Ammon's horn (tissue), 1 donor: ENCODE results near the gene TMEM164.

Source experiments
- DNase-seq: peaks from one replicate; pipeline ENCODE4 v3.0.0-alpha.2; 2016; ENCODE audit warnings: low spot score

The TMEM164 gene

GRCh38 chrX:110003167-110004156 is 548 bp downstream of the TMEM164 start:
- DNase-seq: no peak

GRCh38 chrX:110004215-110004614 is 1.3 kb downstream of the TMEM164 start:
- no peak for DNase-seq

- no peak for DNase-seq
These were observed 1.9 kb downstream of the TMEM164 start for GRCh38 chrX:110004731-110005369.

GRCh38 chrX:110006161-110006560 is 3.2 kb downstream of the TMEM164 start:
- DNase-seq: no peak

DNA sequence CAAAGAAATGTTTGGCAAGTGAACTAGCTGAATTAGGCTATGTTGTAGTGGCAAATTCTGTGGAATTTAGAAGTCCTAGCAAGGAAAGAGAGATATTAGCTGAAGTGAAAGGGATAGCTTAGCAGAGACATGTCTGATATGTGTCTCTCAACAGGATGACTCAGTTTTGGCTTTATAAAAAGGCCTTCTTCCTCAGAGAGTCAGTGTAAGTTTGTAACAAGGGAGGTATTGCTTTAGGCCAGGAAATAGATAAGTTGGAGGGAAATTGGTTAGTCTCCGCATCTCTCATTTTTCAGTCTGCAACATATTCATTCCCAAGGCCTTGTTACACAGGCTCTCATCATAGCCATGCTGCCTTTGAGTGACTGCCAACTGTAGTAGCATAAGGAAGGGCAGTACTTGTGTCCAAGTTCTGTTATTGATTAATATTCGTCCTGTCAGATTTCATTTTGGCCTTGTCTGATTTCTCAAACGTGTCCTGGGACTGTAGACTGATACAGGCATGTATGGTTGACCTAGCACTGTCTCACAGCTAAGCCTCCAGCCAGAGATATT is 4.0 kb downstream of the TMEM164 start:
- DNase-seq: no peak

- DNase-seq: no peak
These were observed 5.2 kb downstream of the TMEM164 start for GRCh38 chrX:110008011-110008635.

- no peak for DNase-seq
These were observed 10.0 kb downstream of the TMEM164 start for GRCh38 chrX:110012818-110013485.

DNA sequence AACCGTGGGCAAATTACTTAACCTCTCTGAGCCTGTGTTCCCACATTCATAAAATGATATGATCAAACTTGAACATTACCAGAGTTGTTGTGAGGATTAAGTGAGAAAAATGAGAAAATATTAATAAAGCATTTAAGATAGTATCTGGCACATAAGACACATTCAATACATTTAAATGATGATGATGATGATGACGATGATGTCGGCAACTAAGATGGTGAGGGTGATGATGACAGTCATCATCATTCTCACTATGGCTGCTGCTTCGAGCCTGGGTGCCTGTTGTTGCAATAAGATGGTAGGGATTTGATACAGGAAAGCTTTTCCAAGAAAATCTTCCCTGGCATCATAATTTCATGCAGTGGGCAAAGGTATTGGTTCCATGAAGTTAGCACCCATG is 11.1 kb downstream of the TMEM164 start:
- no peak for DNase-seq

- no peak for DNase-seq
These were observed 12.1 kb downstream of the TMEM164 start for GRCh38 chrX:110015032-110015431.

DNA sequence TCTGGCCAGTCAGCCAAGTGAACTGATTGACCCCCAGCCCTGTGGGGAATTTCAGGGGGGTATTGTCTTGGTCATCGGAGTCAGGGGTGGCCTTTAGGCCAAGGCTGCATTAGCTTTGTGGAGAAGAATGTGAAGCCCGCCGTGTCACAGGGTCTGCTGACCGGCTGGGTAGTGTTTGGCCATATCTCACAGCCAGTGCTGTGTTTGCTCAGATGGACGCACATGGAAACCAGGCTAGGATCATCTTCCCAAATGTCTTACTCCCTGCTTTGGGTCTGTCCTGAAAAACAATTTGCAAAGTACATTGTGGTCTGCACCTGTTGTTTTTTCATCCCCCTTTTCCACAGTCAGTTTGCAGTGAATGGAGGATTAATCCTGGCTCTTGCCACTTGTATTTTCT is 13.0 kb downstream of the TMEM164 start:
- no peak for DNase-seq

GRCh38 chrX:110020536-110020935 is 17.6 kb downstream of the TMEM164 start:
- no peak for DNase-seq

DNA sequence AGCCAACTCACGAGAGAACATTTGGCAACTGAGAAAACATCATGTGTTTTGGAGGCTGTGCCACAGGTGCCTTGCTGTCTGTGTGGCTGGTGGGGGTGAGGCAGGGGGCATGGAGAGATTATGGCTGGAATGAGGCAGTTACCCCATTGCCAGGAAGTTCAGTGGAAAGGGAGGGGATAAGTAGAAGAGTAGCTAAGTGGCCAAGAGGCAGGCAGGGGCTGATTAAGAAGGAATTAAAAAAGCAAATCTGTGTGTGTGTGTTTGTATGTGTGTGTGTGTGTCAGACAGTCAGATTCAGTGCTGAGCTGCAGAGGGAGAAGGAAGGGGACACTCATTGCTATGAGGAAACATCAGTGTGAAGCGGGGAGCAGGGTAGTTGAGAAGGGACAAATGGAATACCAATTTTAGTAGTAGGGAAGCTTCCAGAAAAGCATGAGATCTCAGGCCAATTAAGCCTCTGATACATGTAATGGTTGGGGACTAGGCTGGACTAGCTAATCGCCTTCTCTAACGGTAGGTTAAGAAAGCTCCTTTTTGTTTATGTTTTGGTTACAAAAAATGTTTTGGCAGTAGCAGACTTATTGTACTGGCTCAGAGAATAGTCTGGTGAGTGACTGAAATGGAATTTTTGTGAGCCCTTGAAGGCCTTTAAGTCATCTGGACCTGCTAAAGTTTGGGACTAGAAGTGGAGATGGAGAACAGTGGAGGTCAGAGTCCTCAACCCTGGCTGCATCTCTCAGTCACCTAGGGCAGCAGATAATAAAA is 18.5 kb downstream of the TMEM164 start:
- DNase-seq: peak; percentile 4

DNA sequence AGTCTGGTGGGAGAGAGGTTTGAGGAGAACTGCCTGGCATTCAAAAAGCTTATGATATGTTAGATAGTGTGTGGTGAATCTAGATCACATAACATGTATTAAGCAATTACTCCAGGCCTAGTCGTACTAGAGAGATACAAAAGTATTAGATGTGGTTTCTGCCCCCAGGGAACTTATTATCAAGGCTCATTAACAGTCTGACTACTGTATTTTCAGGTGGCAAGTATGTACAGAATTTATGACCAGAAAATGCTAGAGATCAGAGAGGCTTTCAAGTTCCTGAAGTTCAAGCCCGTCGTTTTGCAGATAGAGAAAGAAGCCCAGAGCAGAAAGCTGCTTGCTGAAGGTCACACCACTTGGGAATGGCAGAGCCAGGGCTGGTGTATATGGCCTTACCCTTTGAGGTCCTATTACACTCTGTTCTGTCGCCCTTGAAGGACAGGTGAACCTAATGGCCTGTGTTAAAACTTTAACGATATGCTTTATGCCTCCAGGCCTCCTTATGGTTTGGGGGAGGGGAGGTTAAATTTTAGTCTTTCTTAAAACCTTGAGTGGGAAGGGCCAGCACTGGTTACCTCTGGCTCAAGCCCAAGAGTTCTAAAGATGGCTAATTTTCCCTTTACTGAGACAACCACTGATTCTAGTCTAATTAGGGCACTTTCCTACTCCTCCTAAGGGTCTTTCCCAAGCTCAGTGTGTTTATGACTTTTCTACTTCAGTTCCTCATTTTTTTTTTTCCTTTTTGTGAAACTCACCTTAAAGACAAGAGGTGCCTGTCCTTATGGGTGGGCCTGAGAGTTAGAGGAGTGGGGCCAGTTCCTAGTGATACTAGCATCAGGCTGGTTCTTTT is 19.9 kb downstream of the TMEM164 start:
- no peak for DNase-seq

DNA sequence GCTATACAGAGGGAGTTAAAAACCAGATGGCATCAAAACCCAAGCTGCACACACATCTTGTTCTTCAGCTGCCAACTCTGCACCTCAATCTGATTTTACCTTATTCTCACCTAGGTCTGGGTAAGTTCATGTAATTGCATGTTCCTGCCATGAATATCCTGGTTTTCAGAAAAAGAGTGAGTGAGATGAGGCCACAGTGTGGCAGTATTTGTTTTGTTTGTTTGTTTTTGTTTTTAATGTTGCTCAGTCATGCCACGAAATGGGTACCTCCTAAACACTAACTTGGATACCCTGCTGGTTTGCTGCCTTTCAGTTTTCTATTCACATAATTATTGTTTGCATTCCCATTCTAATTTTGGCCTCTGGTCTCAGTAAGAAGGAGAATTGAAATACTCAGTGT is 22.5 kb downstream of the TMEM164 start:
- DNase-seq: no peak

DNA sequence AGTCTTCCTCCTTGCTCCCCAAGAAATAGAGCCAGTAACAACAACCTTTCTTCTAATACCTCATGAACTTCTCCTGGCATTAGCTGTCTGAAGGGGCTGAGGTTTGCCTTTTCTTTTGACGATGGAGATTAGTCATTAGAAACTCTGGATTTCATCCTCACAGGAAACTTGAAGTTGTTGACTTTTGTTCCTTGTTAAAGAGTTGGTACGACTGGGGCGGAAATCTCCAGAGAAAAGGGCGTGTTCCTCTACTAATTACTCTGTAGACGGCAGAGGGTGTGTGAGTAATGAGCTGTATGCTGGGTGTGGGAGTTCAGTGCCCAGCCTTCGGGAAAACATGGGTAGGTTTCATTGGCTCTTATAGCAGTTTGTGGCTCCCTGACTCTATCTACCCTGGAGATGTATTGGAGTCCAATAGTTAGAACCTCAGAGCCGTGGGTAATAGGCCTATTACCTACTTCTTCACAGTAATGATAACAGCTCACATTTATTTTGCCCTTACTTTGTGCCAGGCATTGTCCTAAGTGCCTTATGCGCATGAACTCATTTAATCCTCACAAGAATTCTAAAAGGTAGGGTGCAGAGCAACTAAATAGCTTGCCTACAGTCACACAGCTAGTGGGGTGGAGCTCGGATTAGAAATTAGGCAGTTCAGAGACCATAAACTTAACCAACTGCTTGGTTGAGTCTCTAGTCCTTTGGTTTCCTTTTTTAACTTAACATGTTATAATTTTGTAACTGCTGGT is 23.4 kb downstream of the TMEM164 start:
- DNase-seq: no peak

- no peak for DNase-seq
These were observed 29.7 kb downstream of the TMEM164 start for GRCh38 chrX:110032534-110033147.

DNA sequence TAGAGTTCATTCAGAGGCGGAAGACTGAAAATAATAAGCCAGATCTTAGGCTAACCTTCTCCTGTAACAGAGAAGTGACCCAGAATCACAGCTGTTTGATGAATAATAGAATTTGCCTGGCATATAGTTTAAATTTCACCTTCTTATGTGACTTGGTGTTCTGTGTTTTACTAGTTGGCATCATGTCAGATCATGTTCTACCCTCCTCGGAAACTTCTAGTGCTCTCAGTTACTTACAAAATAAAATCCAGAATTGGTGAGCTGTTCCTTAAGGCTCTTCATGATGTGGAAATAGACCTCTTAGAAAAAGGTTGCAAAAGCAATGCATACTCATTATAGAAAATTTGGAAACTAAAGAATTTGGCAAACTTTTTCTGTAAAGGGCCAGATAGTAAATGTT is 31.1 kb downstream of the TMEM164 start:
- no peak for DNase-seq

GRCh38 chrX:110036162-110037033 is 33.5 kb downstream of the TMEM164 start:
- no peak for DNase-seq
